ENCODE measurements around the gene ANKRD29.

The ANKRD29 gene

DNA sequence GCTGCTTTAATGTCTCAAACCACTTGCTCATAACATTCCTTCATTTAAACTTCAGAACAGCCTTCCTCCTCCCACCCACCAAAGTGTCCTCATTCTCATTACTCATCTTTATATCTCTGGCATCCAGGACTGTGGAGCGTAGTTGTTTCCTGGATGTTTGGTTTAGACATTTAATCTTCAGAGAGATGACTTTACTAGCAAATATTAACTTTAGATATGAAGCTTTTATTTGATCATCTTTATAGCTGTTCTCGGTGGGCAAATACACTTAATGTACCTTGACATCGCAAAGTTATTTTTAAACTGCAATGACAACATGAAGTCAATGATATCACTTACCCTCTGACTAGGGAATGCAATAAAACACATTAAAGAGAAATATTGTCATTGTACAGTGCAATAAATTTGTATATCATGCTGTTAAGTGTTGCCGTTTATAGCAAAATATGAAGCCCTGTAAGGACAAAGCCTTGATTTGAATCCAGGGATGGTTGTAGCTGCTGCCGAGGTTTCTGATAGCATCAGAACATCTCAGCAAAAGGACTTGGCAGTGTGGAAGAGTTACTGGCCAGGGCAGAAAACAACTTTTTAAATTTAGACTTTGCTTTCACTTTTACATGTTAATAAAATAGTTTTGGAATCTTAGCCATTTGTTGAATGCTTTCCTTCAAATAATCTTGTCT, 21.9 kb upstream of the ANKRD29 start:
- peak; percentile 100 for DNase-seq (ENCODE audit: low read depth)
- TF ChIP-seq, protein P1, sequence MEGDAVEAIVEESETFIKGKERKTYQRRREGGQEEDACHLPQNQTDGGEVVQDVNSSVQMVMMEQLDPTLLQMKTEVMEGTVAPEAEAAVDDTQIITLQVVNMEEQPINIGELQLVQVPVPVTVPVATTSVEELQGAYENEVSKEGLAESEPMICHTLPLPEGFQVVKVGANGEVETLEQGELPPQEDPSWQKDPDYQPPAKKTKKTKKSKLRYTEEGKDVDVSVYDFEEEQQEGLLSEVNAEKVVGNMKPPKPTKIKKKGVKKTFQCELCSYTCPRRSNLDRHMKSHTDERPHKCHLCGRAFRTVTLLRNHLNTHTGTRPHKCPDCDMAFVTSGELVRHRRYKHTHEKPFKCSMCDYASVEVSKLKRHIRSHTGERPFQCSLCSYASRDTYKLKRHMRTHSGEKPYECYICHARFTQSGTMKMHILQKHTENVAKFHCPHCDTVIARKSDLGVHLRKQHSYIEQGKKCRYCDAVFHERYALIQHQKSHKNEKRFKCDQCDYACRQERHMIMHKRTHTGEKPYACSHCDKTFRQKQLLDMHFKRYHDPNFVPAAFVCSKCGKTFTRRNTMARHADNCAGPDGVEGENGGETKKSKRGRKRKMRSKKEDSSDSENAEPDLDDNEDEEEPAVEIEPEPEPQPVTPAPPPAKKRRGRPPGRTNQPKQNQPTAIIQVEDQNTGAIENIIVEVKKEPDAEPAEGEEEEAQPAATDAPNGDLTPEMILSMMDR (IDR thresholded peaks at IDR 0.05; ENCODE audit: control insufficient read depth, extremely low read depth, insufficient read depth): no peak
- H3K4me3 ChIP-seq (ENCODE audit: low read depth, low read length): no peak overlapping the region

DNA sequence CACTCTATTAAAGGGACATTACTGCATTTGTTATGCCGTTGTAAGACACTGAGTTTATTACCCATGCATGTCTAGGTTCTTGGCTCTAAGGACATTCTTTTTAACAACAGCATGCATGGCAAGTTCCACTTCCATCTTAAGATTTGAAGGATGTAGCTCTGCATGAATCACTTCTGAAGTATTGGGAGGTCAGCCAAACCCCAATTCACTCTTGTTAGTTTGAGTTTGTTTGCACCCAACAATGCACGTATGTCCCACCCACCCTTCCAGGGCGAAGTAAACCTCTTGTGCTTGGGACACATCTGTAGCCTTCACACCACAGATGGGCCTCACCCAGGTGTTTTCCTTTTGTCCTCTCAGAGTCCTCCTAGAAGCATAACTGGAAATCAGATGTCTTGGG, 21.0 kb upstream of the ANKRD29 start:
- H3K4me3 ChIP-seq (ENCODE audit: low read depth, low read length): no peak overlapping the region
- TF ChIP-seq, protein P1 (IDR thresholded peaks at IDR 0.05; ENCODE audit: control insufficient read depth, extremely low read depth, insufficient read depth): no peak
- no peak for DNase-seq (ENCODE audit: low read depth)

DNA sequence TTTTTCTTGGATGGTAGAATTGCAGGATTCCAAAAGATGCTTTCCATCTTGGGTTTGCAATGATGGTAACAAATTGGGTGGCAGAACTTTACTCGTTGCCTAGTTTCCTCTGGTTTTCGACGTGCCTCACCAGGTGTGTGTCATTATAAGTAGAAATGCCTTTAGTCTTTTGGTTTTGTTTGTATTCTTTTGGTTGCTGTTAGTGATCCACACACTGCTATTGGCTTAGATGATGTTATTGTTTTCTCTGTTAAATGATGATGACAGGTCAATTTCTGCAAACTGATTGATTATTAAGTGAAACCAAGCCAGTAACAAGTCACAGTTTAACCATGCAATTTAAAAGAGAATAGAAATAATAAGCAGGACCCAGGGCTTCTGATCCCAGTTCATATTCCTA, 20.4 kb upstream of the ANKRD29 start:
- no peak for DNase-seq (ENCODE audit: low read depth)
- TF ChIP-seq, protein P1 (IDR thresholded peaks at IDR 0.05; ENCODE audit: control insufficient read depth, extremely low read depth, insufficient read depth): no peak
- no peak overlapping the region for H3K4me3 ChIP-seq (ENCODE audit: low read depth, low read length)

DNA sequence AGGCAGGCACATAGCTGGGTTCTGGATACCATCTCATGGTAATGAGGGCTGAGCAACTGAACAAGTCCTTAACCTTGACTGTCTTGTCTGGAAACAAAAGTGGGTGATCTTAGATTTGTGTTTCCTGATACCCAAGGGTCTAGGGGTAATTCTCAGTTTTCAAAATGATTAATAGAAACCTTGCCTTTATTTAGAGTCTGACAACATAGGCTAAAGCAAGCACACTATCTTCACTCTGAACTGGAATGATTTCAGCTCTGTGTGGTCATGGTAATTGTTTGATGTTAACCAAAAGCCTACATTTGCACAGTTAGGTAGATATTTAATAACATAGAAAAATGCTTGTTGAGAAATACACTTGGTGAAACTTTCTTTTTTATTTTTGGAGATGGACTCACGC, 19.8 kb upstream of the ANKRD29 start:
- TF ChIP-seq, protein P1 (IDR thresholded peaks at IDR 0.05; ENCODE audit: control insufficient read depth, extremely low read depth, insufficient read depth): no peak
- no peak overlapping the region for H3K4me3 ChIP-seq (ENCODE audit: low read depth, low read length)
- DNase-seq (ENCODE audit: low read depth): no peak

DNA sequence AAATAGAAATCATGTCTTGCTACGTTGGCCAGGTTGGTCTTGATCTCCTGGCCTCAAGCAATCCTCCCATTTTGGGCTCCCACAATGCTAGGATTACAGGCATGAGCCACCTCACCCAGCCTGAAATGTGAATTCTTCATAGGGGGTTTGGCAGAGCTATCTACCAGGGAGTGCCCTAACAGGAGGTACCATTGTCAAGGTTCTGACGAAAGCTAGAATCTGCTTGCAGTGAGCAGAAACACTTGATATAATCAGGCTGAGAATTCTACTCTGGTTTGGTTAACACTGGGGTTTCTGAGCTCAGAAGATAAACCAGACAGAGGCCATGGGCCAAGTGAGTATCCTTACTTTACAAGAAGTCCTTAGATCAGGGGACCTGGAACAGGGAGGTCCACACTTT, 19.3 kb upstream of the ANKRD29 start:
- DNase-seq (ENCODE audit: low read depth): no peak
- no peak overlapping the region for H3K4me3 ChIP-seq (ENCODE audit: low read depth, low read length)
- TF ChIP-seq, protein P1 (IDR thresholded peaks at IDR 0.05; ENCODE audit: control insufficient read depth, extremely low read depth, insufficient read depth): no peak

DNA sequence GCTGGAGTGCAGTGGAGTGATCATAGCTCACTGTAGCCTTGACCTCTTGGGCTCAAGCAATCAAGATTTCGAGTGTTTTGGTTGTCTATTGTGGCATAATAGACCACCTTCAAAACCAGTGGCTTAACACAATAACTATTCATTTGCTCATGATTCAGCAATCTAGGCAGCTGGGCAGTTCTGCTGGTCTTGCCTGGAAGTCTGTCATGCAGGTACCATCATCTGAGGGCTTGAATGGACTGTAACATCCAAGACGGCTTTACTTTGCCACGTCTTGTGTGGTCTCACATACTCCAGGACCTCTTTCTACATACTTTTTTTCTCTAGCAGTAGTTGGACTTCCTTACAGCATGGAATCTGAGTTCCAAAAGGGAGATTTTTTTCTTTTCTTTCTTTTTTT, 13.2 kb upstream of the ANKRD29 start:
- DNase-seq (ENCODE audit: low read depth): no peak
- TF ChIP-seq, protein P1 (IDR thresholded peaks at IDR 0.05; ENCODE audit: control insufficient read depth, extremely low read depth, insufficient read depth): no peak
- no peak overlapping the region for H3K4me3 ChIP-seq (ENCODE audit: low read depth, low read length)

DNA sequence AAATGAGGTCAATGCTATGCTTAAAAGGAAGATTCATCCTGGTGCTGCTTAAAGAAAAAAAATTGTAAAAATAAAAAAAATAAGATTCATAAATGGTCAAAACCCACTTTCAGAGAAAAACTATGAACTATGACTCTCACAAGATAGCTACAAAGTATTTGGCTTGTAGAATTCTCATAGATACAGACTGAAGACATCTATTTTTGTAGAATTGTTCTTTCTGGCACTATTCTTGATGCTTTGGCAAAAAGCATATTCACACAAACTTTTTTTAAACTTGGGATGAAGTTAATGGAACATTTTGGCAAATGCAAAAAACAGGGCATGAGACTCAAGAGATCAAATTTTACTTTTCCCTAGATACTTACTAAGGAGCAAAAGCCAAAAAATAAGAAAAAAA, 12.5 kb upstream of the ANKRD29 start:
- H3K4me3 ChIP-seq (ENCODE audit: low read depth, low read length): no peak overlapping the region
- no peak for DNase-seq (ENCODE audit: low read depth)
- TF ChIP-seq, protein P1 (IDR thresholded peaks at IDR 0.05; ENCODE audit: control insufficient read depth, extremely low read depth, insufficient read depth): no peak
